Effector CD4-positive, alpha-beta T cell (primary cell): ENCODE measurements around the gene ULBP2.
A peak's percentile ranks its signal among the peaks of the same experiment; 100 is the strongest.
"Not testable (repeated sequence)": the region's sequence is repeated elsewhere in the genome, so short reads cannot be mapped to it uniquely, and the experiment has no call there.

Experiments used
- DNase-seq: peaks from one replicate; pipeline ENCODE4 v3.0.0-alpha.2; 2020

Gene ULBP2

DNA sequence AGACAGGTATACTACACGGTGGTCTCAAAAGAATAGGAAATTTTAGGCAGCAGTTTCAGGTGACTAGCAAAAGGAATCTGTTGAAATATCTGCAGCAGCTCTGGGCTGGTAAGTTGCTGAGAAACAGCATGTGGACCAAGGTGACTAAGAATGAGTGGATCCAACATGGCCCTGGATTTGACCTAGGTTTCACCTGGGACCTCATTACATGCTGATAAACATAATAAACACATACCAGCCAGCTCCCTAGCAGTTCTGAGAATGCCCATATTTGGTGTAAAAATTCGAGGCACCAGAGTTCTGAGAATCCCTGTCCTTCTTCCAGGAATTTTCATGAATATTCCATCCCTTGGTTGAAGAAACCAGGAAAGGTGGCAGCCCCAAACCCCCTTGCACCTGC, 11.6 kb downstream of the ULBP2 start:
- DNase-seq: not testable (repeated sequence)

DNA sequence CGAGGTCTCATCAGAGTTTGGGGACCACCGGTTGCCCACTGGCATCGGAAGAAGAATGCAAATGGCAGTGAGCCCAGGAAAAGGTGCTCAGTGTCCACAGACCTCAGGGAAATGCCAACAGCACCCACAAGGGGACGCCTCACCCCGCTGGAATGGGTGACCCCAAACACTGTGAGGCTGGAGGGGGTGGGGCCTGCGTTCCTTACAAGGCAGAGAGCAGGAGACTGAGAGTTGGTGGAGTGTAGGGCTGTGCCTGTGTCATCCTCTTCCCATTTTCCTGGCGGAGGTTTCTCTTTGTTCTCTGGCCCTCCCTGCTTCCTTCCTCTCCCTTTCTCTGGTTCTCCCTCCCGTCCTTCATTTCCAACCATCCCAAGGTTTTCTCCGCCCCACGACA, 12.1 kb downstream of the ULBP2 start:
- not testable (repeated sequence) for DNase-seq

DNA sequence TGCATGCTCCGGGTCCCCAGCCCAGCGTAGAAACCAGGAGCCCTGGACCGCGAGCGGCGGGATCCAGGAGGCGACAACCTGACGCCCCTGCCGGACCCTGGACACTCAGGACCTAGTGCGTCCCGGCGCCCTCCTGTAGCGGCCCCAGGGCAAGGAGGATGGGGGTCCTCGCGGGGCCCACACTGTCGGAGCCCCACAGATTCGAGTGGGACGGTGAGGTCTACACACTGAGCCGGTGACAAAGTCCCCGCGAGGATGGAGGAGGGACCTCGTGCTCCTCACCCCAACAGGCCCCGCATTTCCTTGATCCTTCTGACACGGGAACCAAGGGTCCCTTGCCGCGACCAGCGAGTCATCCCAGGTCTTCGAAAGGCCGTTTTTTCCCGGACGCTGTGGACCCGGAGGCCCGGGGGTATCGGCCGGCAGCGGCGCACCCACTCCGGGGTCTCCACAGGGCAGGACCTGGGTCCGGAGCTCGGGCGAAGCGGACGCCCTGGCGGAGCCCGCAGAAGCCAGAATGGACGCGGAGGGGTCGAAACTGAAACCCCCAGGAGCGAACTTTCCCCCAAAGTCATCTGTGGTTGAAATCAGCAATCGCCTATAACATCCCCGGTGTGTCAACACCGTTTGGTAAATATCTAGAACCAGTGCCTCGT, 12.6 kb downstream of the ULBP2 start:
- not testable (repeated sequence) for DNase-seq

DNA sequence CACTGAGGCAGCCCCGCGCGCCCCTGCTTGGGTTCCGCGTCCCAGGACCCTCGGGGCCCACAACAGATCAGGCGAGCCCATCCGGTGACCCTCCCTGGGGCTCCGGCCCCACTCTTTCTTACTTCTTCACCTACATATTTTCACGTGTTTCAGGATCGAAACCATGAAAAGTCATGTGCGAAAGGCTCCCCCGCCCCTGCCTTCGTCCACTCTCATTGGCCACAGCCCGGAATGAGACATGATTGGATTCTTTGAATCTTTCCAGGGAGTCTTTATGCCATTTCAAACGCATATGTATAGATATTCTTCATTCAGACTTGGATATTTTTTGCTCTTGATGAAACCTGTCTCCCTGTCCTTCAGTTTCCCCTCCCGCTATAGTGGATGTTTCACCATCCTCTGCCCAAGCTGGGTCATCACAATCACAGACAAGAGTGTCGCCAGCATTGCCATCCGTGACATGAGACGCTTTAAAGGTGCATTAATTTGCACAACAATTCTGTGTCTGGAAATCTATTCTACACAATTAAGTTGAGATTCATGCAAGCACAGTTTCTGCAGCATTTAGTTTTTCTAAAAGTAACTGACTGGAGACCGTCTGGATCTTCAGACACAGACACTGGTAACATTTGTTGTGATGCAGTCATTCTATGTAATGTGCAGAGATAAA, 13.3 kb downstream of the ULBP2 start:
- not testable (repeated sequence) for DNase-seq

DNA sequence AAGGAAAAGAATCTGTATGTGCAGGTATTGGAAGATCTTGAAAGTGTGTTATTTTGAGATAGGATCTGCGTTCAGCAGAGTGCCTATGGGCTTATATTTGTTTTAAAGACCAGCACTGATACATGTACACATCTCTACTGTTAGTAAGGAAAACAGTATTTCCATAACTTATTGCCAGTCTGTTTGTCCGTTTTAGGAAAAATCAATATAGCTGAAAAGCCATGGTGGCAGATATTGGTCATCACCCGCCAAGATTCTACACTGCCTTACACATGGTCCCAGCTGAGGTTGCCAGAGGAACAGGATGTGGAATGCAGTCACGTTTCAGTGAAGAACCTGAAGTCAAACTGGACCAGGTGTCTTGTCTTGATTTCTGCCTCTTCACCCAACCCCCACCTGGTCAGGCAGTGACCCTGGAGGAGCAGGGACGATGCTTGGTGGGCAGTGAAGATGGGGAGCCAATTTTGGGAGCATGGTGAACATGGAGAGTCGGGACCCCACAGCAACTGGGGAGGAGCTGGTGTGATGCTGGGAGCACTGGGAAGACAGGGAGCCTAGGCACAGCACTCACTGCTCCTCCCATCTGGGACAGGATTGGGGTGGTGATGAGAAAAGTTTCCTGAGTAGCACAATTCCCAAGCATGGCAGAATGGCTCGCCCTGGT, 14.0 kb downstream of the ULBP2 start:
- DNase-seq: not testable (repeated sequence)

DNA sequence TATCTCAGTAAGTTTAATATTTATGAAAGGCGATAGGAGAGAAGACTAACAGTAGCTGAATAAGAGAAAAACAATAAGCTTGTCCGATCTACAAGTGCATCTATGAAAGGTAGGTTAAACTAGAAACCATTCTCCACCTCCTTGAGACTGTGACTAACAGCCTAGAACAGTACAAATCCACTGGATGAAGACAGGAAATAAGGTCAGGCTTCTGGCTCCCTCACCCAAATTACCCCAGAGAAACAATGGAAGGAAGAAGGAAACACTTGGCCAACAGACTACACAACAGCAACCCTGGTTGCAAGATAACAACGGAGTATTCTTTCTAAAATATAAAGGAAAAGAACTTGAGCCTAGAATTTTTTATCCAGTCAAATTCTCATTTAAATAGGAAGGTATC, 16.3 kb downstream of the ULBP2 start:
- not testable (repeated sequence) for DNase-seq

DNA sequence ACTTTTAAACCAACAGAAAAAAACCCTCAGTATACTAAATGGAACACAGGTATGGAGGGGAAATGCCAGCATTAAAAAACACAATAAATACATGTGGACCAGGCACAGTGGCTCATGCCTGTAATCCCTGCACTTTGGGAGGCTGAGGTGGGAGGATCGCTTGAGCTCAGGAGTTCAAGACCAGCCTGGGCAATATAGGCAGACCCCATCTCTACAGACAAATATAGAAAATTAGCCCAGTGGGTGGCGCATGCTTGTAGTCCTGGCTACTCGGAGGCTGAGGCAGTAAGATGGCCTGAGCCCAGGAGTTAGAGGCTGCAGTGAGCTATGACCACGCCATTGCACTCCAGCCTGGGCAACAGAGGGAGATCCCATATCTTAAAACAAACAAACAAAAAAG, 18.0 kb downstream of the ULBP2 start:
- not testable (repeated sequence) for DNase-seq

DNA sequence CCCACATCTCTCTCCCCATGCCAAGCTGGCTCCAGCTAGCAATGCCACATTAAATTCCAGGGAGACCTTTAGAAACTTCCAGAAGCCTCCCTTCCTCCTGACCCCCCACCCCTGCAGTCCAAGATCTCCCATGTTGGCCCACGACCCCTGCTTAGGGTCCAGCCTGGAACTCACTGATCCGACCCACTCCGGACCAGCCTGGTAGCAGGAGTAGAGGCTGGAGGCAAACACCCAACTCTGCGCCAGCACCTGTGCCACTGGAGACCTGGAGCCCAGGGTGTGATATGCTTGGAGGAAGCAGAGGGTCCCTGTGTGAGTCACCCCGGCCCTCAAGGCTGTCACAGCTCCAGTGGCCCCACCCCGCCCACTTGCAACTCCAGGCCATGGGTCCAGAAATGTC, 18.7 kb downstream of the ULBP2 start:
- DNase-seq: no peak

DNA sequence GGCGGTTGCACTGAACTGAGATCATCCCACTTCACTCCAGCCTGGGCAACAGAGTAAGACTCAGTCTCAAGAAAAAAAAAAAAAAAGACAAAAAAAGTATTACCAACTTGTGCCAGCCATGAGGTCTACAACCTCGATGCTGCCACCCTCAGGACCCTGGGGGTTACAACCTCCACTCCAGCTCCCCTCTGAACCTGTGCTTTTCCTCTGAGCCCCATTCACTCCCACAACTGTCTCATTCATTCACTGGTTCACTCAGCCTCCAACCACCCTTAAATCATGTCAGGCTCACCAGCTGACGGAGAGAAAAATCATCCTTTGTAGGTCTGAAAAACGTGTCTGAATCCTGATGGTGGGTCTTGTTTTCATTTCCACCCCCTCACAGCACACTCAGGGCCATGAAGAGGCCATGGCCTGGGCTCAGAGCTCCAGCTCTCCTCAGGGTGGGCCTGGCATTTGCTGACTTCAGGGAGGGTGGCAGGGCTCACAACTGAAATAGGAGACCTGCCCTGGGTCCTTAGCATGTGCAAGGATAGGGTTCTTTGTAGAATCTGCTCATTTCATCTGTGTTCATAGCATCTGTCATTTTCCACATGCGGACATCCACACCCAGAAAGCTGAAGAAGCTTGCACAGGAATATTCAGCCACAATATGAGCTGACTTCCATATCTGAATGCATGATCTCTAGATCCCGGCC, 20.1 kb downstream of the ULBP2 start:
- no peak for DNase-seq

DNA sequence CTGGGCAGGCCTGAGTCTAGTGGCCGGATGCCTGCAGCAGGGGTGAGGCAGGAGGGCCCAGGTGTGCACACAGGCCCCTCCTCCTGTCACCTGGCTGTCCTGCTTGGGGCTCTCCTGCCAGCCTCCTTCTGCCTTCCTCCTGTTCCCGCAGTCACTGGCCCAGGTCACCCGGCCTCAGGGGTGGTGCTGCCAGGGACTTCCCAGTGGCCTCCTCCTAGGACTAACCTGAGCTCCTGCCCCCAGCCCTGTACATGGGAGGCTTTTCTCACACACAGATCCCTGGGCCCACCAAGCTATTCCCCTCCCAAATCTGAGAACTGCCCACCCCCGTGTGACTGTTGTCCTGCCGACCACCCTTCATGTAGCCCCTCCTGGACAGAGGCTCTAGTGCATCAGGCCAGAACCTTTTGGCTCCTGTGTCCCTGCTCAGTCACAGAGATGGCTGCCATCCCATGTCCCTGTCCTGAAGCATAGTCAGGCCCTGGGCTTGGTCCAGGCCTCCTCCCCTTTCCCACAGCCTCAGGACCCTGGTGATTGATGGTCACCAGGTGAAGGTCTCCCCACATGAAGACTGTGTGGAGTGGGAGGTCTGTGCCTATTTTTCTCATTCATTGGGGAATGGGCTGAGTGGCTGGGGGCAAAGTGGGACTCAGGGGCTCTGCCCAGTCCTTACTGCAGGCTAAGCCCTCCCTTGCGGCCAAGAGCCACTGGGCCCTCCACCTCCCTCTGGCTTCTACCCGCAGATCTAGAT, 20.8 kb downstream of the ULBP2 start:
- DNase-seq: no peak

DNA sequence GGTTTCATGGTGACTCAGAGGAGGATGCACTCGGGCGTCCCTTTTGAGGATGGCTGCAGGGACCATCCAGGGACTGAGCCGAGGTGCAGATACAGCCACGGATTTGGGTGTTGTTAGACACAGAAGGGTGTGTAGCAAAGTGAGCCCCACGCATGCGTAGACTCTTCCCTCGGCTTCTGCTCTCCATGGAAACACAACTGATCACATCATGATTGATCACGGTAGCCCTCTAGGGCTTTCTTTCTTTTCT, 21.3 kb downstream of the ULBP2 start:
- DNase-seq: no peak

DNA sequence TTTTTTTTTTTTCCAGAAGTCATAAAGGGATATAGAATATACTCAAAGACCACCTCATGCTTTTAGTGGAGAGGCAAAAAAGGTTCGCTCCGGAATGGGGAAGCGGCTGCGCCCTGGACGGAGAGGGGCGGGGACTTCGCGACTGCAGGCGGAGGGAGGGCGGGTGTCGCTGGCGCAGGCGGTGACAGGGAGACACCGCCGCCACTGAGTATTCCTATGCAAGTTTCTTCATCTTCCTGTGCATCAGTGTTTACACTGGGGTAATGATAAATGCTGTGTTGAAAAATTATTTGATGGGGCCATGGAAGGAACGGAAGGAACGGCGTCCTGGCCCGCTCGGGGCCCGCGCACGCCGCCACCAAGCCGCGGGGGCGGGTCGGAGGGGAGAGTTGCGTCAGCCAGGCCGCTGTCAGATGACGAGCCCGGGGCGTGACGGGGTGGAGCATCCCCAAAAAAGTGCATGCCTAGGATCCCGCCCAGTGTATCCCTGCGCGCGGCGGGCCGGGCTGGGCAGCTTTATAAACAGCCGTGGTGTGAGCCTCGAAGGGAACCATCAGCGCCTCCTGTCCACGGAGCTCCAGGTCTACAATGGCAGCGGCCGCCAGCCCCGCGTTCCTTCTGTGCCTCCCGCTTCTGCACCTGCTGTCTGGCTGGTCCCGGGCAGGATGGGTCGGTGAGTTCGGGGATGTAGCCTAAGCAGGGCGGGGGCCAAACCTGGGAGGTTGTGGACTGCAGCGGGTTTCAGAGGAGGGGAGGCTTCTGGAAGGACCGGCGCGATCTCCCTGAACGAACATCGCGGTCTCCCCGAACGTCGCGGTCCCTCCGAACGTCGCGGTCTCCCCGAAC, 21.9 kb downstream of the ULBP2 start, which contains the start of gene ULBP1:
Gene ULBP1, plus strand, starts transcription at position 482 of the 846 bp plus-strand sequence. Its CDS starts 107 bp downstream, at position 589.
- peak; percentile 62 for DNase-seq

DNA sequence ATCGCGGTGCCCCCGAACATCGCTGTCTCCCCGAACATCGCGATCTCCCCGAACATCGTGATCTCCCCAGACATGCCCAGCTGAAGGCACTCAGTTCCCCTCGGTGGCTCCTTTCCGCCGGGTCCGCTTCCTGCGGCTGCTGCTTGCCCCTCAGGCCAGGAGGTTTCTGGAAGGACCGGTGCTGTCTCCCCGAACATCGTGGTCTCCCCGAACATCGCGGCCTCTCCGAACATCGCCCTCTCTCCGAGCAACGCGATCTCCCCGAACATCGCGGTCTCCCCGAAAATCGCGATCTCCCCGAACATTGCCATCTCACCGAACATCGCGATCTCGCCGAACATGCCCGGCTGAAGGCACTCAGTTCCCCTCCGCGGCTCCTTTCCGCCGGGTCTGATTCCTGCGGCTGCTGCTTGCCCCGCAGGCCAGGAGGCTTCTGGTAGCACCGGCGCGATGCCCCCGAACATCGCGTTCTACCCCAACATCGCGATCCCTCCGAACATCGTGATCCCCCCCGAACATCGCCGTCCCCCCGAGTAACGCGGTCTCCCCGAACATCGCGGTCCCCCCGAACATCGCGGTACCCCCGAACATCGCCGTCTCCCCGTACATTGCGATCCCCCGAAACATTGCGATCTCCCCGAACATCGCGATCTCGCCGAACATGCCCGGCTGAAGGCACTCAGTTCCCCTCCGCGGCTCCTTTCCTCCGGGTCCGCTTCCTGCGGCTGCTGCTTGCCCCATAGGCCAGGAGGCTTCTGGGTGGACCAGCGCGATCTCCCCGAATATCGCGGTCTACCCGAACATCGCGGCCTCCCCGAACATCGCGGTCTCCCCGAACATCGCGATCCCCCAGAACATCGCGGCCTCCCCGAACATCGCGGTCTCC, 22.7 kb downstream of the ULBP2 start:
- DNase-seq: no peak

DNA sequence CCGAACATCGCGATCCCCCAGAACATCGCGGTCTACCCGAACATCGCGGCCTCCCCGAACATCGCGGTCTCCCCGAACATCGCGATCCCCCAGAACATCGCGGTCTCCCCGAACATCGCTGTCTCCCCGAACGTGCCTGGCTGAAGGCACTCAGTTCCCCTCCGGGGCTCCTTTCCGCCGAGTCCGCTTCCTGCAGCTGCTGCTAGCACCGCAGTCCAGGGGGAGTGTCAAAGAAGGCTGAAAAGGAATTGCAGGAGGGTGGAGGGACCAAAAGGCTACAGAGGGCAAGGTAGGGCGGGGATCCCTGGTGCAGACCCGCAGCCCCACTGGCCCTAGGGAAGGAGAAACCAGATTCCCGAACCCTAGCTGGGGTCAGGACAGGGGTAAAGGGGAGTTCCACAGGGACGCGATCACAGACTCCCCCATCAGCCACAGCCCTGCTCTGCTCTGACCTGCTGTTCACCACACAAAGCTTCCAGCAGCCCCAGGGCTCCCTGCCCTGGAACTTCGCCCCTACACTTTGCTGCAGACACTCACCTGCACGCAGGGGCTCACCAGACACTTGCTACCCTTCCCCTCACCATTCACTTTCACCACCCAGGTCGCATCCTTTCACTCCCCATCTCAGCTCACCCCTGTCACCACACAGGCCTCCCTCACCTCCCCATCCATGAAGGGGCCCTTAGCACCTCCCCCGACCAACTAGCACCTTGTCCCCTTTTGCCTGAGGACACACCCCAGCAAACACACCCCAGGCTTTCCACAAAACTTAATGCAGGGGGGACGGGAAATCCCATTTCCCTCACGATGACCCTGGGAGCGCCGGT, 23.6 kb downstream of the ULBP2 start:
- no peak for DNase-seq

DNA sequence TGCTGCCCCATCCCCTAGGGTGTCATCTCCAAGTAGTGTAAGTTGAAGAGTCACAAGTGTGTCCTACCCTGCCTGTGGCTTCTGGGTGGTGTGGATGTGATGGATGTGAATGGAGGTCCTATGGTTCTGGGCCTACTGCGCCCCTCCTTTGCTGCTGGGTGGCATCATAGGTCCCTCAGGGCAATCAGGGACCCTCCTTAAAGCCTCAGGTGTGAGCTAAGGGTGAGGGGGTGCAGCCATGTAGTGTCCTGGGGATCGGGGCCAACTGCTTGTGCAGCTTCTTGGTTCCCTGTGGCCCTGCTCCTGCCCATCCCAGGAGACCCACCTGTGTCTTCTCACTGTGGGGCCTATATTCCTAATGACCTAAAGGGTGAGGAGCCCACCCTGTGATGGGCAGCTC, 24.5 kb downstream of the ULBP2 start:
- not testable (repeated sequence) for DNase-seq

DNA sequence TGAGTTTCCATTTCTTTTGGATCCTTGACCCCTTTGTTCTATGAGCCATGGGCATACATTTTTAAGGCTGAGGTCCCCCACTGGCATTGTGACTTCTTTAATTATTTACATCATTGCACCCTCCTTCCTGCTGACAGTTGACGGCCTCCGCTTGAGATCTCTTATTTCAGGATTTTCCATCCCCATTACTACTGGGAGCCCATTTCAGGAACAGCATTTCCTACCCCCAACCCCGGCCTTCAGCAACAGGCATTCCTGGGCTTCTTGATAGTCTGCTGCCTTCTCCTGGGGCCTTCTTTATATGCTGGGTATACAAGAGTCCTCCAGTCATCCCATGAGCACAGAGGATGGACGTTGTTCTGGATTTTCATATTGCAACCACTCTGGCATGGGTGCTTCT, 25.8 kb downstream of the ULBP2 start:
- DNase-seq: no peak

DNA sequence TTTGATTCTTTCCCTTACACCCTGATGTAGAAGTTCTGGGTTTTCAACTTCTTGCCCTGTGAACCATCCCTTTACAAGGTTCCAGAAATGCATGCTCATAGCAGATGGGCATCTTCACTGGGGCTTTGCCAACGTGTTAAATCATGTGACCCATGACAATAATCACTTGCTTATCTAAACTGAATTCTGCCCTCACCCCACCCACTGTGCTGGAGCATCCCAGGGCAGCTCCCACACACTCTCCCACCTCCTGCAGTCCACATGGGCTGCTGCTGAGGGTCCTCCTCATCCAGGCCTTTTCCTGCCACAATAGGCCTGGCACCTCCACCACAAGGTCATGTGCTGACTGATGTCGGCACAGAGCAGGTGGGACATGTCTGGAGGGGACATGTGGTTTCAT, 26.2 kb downstream of the ULBP2 start:
- not testable (repeated sequence) for DNase-seq

DNA sequence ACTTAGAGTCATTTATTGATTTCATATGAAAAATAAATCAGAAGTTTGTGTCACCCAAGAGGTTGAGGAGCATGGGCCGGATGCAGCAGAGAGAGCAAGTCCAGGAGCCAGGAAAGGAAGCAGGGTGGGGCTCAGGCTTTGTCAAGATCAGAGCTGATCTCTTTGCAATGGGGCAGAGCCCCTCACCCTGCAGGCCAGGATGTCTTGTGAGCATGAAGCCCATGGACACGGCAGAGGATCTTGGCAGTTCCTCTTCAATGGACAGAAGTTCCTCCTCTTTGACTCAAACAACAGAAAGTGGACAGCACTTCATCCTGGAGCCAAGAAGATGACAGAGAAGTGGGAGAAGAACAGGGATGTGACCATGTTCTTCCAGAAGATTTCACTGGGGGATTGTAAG, 27.1 kb downstream of the ULBP2 start:
- not testable (repeated sequence) for DNase-seq

DNA sequence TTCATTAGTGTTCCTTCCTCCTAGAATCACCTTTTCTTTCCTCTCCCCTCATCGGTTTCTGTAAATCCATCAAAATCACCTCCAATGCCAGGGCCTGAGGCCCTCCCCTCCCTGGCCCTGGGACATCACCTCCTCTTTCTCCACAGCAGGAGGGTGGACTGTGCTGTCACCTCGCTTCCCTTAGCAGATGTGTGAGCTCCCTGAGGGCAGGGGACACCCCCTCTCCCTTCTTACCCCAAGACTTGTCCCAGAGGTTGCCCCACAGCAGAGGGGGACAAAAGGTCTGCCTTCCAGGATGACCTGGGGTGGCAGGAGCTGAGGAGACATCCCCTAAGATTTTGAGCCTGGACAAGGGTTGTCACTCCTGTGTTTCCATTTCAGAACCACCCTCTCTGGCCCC, 27.8 kb downstream of the ULBP2 start:
- DNase-seq: no peak

DNA sequence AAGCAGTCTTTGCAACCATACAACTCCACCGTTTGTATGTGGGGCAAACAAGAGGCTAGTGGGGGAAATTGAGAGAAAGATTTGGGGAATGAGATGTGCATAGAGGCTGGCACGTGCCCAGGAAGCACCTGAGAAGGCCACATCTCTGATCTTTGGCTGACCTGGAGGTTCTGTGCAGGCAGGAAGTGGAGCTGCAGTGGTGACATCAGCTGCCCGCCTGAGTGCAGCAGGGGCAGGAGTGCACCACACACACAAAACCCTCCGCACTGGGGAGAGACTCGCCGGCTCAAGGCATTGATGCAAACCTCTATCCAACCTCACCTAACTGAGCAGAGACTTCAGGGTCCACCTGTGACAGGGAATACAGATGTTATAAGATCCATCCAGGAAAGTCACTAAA, 32.6 kb downstream of the ULBP2 start:
- not testable (repeated sequence) for DNase-seq
